GM23248 (cell line): ENCODE results near the gene RAB3IL1. TPM values are rescaled to one million over a fixed set of nuclear protein-coding genes. Genes with fewer than 3 reads are reported as not detected.
A peak's percentile ranks its signal among the peaks of the same experiment; 100 is the strongest.

Experiments used
- DNase-seq: peaks from one replicate; pipeline ENCODE4 v3.0.0-alpha.2; 2015
- H2AFZ ChIP-seq: fragments of 200-600 bp; sonication (generic); 2 replicates; pipeline ENCODE4 v1.6.1; 2016; ENCODE audit warnings: antibody characterized with exemption
- H3F3A ChIP-seq: fragments of 200-600 bp; sonication (generic); 2 replicates; pipeline ENCODE4 v1.6.1; 2016; ENCODE audit warnings: mild to moderate bottlenecking, antibody characterized with exemption, mixed run types; ENCODE audit not compliant: insufficient read depth
- H3K27ac ChIP-seq: fragments of 200-600 bp; sonication (generic); 2 replicates; pipeline ENCODE4 v1.5.1; 2016; ENCODE audit warnings: mild to moderate bottlenecking
- H3K27me3 ChIP-seq: fragments of 200-600 bp; sonication (generic); replicated peaks from 2 replicates; pipeline ENCODE4 v1.6.1; 2016; ENCODE audit warnings: mild to moderate bottlenecking; ENCODE audit not compliant: insufficient read depth
- H3K36me3 ChIP-seq: fragments of 200-600 bp; sonication (generic); 2 replicates; pipeline ENCODE4 v1.6.1; 2016; ENCODE audit warnings: low read depth, mild to moderate bottlenecking
- H3K4me1 ChIP-seq: fragments of 200-600 bp; sonication (generic); 2 replicates; pipeline ENCODE4 v1.6.1; 2016; ENCODE audit warnings: mild to moderate bottlenecking; ENCODE audit not compliant: insufficient read depth
- H3K4me2 ChIP-seq: fragments of 200-600 bp; sonication (generic); one replicate; pipeline ENCODE4 v1.6.1; 2016; ENCODE audit warnings: mild to moderate bottlenecking; ENCODE audit not compliant: unreplicated experiment
- H3K4me3 ChIP-seq: fragments of 200-600 bp; sonication (generic); 2 replicates; pipeline ENCODE4 v1.5.1; 2016; ENCODE audit warnings: mild to moderate bottlenecking
- H3K79me2 ChIP-seq: fragments of 200-600 bp; sonication (generic); 2 replicates; pipeline ENCODE4 v1.6.1; 2016; ENCODE audit warnings: mild to moderate bottlenecking; ENCODE audit not compliant: insufficient read depth
- H3K9ac ChIP-seq: fragments of 200-600 bp; sonication (generic); 2 replicates; pipeline ENCODE4 v1.6.1; 2016; ENCODE audit warnings: mild to moderate bottlenecking
- H3K9me2 ChIP-seq: fragments of 200-600 bp; sonication (generic); 2 replicates; pipeline ENCODE4 v1.6.1; 2016; ENCODE audit warnings: mixed run types, mild to moderate bottlenecking, moderate library complexity; ENCODE audit not compliant: insufficient read depth
- H3K9me3 ChIP-seq: fragments of 200-600 bp; sonication (generic); one replicate; pipeline ENCODE4 v1.6.1; 2017; ENCODE audit warnings: low read depth
- H4K20me1 ChIP-seq: fragments of 200-600 bp; sonication (generic); 2 replicates; pipeline ENCODE4 v1.6.0; 2016; ENCODE audit not compliant: insufficient read depth
- EZH2 ChIP-seq: fragments of 200-600 bp; sonication (generic); IDR thresholded peaks from 2 replicates; pipeline ENCODE4 v1.6.1; 2018; ENCODE audit warnings: antibody characterized with exemption, mild to moderate bottlenecking; ENCODE audit not compliant: insufficient read depth, poor library complexity, severe bottlenecking
- EZH2phosphoT487 ChIP-seq: fragments of 200-600 bp; sonication (generic); IDR thresholded peaks from 2 replicates; pipeline ENCODE4 v1.6.1; 2018; ENCODE audit warnings: antibody characterized with exemption, moderate library complexity, mild to moderate bottlenecking, low read depth; ENCODE audit not compliant: insufficient read depth
- WGBS, 2 experiments: methylation state at CpG; one replicate each; pipeline ENCODE4 v1.1.6; 2015 to 2017; ENCODE audit warnings: low lambda C conversion rate in 2 of 2, low coverage in 1 of 2; ENCODE audit errors: missing lambda C conversion rate in 2 of 2; 5-methylcytosine and 5-hydroxymethylcytosine counted together
- in situ Hi-C: fragments of 300-500 bp; cut with MboI; formaldehyde crosslinking; loops from 2 replicates; pipeline ENCODE4 v1.15.0; 2020
- polyA plus RNA-seq: library from polyadenylated mRNA; unstranded; fragments of >200 nt; fragmentation: Nextera tagmentation; extraction: Ambion mirVana; gene quantifications from 2 replicates; pipeline ENCODE4 v1.2.1, GENCODE V29; 2016
- total RNA-seq: library from RNA; depleted of rRNA; stranded (reverse); fragments of >200 nt; shearing (Covaris generic); gene quantifications from 2 replicates; pipeline ENCODE4 v1.2.3, GENCODE V29; 2014

RAB3IL1 gene
- total and polyA plus RNA-seq, 2 experiments from 2014 or later: 3.3 to 6.6 TPM

DNA sequence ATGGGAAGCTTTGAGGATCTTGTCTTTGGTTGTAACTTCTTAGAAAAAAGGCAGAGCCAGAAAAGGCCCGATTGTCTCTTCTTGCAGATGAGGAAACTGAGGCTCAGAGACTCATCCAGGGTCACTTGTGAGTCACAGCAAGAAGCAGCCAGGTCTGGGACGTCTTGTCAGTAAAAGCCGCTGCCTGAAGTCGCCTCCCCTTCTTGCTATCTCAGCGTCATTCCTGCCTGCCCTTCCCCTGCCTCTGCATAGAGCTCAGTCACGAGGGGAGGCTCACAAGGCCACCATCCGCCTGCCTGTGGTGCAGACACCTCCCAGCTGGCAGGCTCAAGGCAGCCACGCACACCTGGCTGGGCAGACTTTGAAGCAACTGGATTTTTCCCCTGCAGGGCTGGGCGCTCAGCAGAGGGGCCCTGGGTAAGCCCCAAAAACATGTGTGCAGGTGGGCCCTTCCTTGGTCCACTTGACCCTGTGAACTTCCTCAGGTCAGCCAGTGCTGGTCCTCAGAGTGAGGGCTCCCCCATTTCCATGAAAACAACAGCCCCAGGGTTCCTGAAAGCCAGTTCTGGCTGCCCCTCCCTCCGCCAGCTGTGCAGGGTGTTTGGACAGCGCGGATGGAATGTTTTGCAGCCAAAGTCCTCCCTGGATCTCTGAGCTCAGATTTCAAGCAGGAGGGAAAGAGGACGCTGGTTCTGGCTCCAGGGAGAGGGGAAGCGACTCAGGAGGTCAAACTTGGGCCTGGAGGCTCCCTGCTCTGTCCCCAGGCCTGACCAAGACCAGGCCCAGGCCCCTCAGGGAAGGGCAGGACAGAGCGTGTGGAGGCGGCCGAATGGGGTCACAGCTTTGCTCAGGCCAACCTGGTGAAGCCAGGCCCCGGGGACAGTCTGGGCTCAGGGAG is 6.0 kb upstream of the RAB3IL1 start:
- Histone ChIP-seq H3K4me1 (peaks cover 18% of the 10 kb centered on the region), H3K36me3 (no peaks in the 10 kb centered on the region), H3F3A (no peaks in the 10 kb centered on the region), H3K27me3 (no peaks in the 10 kb centered on the region), H3K4me3 (no peak overlapping the region), H3K27ac (peak overlapping the region; percentile 34), H3K9me2 (no peaks in the 10 kb centered on the region), H3K9me3 (no peaks in the 10 kb centered on the region), H4K20me1 (no peaks in the 10 kb centered on the region), H3K4me2 (peak overlapping the region; percentile 69), H2AFZ (peak overlapping the region; percentile 67), H3K79me2 (no peaks in the 10 kb centered on the region), H3K9ac (peak overlapping the region; percentile 53; the same call in 1 of the 2 replicates)
- in situ Hi-C loops: no loop called here
- peak; percentile 72 for DNase-seq
- TF ChIP-seq EZH2: no peak
- 32% methylated on average over 18 of the region's 18 CpGs for WGBS, 2 experiments

DNA sequence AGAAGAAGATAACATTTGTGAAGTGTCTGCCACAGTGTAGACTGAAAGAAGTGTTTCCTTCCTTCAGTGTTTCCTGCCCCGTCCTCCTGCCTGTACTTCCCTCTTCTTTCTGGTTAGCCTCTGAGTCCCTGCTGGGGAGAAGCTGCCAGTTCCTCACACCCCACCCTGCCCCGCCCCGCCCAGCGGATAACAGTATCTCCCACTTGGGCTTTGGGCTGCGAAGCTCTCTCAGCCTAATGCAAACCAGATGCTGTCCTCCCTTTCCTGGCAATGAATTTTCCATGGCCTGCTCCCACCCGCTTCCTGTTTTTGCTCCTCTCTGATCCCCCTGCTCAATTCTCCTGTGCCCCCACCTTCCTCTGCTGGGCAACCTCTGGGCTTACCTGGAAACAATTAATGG is 5.2 kb upstream of the RAB3IL1 start:
- peak overlapping the region; percentile 69 for H3K4me2 ChIP-seq
- H2AFZ ChIP-seq: peak overlapping the region; percentile 67
- H3K27ac ChIP-seq: peak overlapping the region; percentile 34
- H3K36me3 ChIP-seq: no peaks in the 10 kb centered on the region
- H3K27me3 ChIP-seq: no peaks in the 10 kb centered on the region
- no peaks in the 10 kb centered on the region for H3K9me3 ChIP-seq
- DNase-seq: peak; percentile 85
- peak overlapping the region; percentile 53 for H3K9ac ChIP-seq
- no peaks in the 10 kb centered on the region for H3K9me2 ChIP-seq
- no peaks in the 10 kb centered on the region for H3K79me2 ChIP-seq
- H4K20me1 ChIP-seq: no peaks in the 10 kb centered on the region
- no peak overlapping the region for H3K4me3 ChIP-seq
- in situ Hi-C loops: no loop called here
- TF ChIP-seq EZH2 (no peak), EZH2phosphoT487 (no peak)
- H3F3A ChIP-seq: no peaks in the 10 kb centered on the region
- peaks cover 18% of the 10 kb centered on the region for H3K4me1 ChIP-seq
- WGBS, 2 experiments: 3 to 9% methylated on average over 3 to 6 of the region's 6 CpGs

DNA sequence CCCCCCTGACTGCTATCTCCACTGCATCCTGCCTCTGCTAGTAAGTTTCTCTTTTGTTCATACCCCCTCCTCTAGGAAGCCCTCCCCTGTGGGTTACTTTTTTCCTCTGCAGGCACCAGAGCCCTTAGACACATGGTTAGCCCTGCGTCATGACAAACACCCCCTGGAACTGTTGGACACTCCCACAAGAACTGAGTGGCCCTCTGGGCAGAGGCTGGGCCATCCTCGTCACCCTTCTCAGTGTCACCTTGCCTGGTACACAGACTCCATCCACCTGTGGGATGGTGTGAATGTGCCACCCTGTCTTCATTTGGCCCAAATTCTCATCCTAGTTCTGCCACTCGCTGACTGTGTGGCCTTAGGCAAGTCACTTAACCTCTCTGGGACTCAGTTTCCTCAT is 4.1 kb upstream of the RAB3IL1 start:
- no peaks in the 10 kb centered on the region for H4K20me1 ChIP-seq
- in situ Hi-C loops: no loop called here
- H3K27ac ChIP-seq: no peak overlapping the region

DNA sequence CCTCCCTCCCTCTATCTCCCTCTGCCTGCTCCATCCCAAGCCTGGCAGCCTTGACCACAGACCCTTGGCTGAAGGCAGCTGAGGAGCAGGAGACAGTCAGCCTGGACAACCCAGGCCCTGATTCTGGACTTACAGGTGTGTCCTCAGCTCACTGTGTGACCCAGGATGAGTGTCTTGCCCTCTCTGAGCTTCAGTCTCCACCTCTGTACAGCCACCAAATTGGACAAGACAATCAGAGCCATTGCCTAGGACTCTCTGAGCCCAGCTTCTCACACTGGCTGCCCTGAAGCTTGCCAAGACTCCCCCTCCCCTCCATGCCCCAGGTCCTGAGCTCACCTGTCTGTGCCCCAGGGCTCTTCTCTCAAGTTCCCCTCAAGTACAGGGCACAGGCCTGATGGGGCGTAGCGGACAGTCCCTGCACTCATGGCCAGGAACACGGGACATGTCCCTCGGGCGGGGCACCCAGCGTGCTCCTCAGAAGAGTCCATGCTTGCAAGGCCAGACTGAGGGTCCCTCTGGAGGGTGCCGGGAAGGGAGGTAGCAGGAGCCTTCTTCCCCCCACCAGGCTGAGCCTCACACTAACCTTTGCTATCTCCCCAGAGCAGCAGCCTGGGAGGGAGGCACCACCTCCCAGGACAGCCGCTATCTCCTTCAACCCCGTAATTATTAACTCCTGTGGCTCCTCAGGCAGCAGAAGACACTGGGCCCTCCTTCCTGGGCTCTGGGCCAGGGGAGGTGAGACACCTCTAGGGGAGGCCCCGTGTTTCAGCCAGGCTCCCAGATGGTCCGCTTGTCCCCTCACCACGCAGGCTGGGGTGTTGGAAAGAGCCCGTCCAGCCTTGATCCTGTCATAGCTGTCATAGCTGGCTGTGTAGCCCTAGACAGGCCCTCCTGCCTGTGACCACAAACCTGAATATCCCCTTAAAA is 2.6 kb upstream of the RAB3IL1 start:
- no peaks in the 10 kb centered on the region for H3F3A ChIP-seq
- peaks cover 18% of the 10 kb centered on the region for H3K4me1 ChIP-seq
- no peaks in the 10 kb centered on the region for H3K9me3 ChIP-seq
- in situ Hi-C loops: no loop called here
- no peak overlapping the region for H3K9ac ChIP-seq
- no peak overlapping the region for H3K4me2 ChIP-seq
- H4K20me1 ChIP-seq: no peaks in the 10 kb centered on the region
- H3K4me3 ChIP-seq: no peak overlapping the region
- H2AFZ ChIP-seq: no peak overlapping the region
- 67 to 71% methylated on average over 13 of the region's 13 CpGs for WGBS, 2 experiments
- TF ChIP-seq EZH2phosphoT487 (no peak), EZH2 (no peak)
- no peaks in the 10 kb centered on the region for H3K27me3 ChIP-seq
- no peaks in the 10 kb centered on the region for H3K36me3 ChIP-seq
- H3K27ac ChIP-seq: no peak overlapping the region
- no peaks in the 10 kb centered on the region for H3K79me2 ChIP-seq
- no peaks in the 10 kb centered on the region for H3K9me2 ChIP-seq
- DNase-seq: no peak

More for the DNA sequence above, 4.1 kb upstream of the RAB3IL1 start:
- Histone ChIP-seq H3K27me3 (no peaks in the 10 kb centered on the region), H3K4me3 (no peak overlapping the region), H3F3A (no peaks in the 10 kb centered on the region), H3K4me1 (peaks cover 18% of the 10 kb centered on the region), H3K4me2 (no peak overlapping the region), H2AFZ (no peak overlapping the region), H3K9ac (no peak overlapping the region), H3K9me3 (no peaks in the 10 kb centered on the region), H3K79me2 (no peaks in the 10 kb centered on the region), H3K36me3 (no peaks in the 10 kb centered on the region), H3K9me2 (no peaks in the 10 kb centered on the region)
- whole genome bisulfite sequencing, 2 experiments: 96 to 99% methylated on average over 3 of the region's 3 CpGs
- TF ChIP-seq EZH2phosphoT487: no peak
- no peak for DNase-seq
